T47D (cell line): ENCODE data around the gene ANKRD33B.
A peak's percentile ranks its signal among the peaks of the same experiment; 100 is the strongest.

Experiments used
- DNase-seq, 2 experiments: peaks; one replicate each; pipeline versions ENCODE4 v3.0.0 to v3.0.0-alpha.2; 2011 to 2012; ENCODE audit warnings: low read depth in 1 of 2, low spot score in 1 of 2
- JUND ChIP-seq: IDR thresholded peaks from 2 replicates; pipeline ENCODE4 v1.6.1; 2012; ENCODE audit warnings: low read depth
- in situ Hi-C: cut with HindIII; loops from 2 replicates; pipeline ENCODE4 v1.10.0; 2016; ENCODE audit warnings: low sequenced_read_pairs, low pct_unique_long_range_greater_than_20kb

Gene ANKRD33B

DNA sequence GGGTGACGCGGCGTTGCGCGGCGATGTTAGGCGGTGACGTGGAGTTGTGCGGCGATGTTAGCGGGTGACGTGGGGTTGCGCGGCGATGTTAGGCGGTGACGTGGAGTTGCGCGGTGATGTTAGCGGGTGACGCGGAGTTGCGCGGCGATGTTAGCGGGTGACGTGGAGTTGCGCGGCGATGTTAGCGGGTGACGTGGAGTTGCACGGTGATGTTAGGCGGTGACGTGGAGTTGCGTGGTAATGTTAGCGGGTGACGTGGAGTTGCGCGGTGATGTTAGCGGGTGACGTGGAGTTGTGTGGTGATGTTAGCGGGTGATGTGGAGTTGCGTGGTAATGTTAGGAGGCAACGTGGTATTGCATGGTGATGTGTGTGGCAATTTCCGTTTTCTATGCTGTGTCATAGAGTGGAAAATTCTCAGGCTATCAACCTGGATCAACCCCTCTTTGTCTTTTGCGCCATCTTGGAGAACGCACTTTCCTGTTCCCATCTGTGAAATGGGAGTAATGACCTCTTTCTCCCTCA is 76.0 kb downstream of the ANKRD33B start:
- DNase-seq, result no peak
- no peak for TF ChIP-seq JUND

DNA sequence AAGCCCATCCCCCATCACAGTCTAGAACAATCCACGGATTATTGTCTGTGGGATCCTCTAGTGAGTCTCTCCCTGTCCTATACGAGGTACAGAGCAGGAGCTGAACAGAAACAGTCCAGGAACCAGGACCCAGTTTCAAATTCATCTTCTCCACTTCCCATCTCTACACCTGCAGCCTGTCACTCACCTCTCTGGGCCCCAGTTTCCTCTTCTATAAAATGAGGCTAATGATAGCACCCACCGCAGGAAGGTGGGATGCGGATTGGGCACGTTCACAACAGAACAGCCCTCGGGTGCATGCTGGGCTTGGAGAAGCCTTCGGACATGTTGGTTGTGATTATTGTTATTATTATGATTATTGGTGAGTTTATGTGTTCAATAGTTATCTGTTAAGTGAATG is 78.5 kb downstream of the ANKRD33B start:
- in situ Hi-C loops, result no loop called here
- DNase-seq, result no peak
- TF ChIP-seq JUND, result no peak

More for the DNA sequence above, 76.0 kb downstream of the ANKRD33B start:
- in situ Hi-C loops, result no loop called here

DNA sequence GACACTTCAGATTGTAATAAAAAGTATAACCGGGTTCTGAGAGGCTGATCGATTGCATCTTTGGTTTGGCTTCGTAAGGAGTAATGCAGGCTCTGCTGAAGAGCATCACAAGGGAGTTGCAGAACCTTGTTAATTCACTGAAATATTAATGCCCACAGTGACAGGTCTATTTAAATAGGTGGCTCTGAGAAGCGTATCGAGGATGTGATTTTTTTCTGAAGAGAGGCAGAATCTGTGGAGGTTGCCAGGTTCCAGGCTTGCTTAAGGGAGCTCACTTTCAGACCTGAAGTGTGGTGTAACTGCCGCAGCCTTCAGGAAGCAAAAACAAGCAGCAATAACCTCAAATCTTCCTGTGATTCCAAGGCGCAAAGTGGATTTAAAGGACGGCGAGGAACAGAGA is 80.3 kb downstream of the ANKRD33B start:
- in situ Hi-C loops, result no loop called here
- DNase-seq, result no peak
- TF ChIP-seq JUND, result no peak

DNA sequence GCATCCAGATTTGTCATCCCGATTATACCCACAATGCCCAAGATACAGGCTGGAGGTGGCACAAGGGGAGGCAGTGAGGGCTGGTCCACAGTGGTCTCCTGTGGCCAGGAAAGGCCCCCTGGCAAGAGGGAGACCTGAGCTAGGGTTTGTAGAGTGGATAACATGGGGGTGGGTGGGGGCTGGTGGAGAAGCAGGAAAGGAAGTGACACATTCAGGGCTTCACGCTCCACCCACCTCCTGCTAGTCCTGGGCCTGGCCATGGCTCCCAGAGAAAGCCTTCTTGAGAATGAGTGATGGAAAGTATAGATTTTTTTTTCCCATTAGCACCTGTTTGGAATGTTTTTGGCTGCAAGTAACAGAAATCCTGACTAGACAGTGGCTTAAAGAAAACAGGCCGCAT is 81.3 kb downstream of the ANKRD33B start:
- DNase-seq, result no peak
- no peak for TF ChIP-seq JUND
- in situ Hi-C loops, result no loop called here

DNA sequence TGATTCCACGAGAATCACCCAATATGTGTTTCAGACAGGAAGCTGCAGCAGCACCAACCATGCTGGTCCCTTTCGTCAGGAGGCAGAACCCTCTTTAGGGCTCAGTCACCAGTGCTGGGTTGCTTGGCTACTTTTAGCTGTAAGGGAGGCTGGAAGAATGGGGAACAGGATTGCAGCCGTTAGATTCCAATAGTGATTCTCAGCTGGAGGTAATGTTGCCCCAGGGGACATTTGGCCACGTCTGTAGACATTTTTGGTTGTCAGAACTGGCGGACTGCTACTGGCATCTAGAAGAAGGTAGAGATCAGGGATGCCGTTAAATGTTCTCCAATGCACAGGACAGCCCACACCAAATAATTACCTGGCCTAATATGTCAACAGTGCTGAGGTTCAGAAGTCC is 81.8 kb downstream of the ANKRD33B start:
- TF ChIP-seq JUND, result no peak
- DNase-seq, result no peak
- in situ Hi-C loops, result no loop called here

DNA sequence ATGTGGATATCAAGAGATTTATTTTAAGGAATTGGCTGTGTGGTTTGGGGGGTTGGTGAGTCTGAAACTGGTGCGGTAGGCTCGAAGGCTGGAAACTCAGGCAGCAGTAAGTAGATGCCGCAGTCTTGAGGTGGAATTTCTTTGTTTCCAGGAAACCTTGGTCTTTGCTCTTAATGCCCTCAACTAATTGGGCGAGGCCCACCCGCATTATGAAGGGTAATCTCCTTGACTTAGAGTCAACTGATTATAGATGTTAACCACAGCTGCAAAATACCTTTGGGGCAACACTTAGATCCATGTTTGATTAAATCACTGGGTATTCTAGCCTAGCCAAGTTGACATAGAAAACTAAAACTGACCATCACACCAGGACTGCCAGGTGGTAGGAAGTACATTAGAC is 83.8 kb downstream of the ANKRD33B start:
- no peak for DNase-seq
- TF ChIP-seq JUND, result no peak
- in situ Hi-C loops, result no loop called here

DNA sequence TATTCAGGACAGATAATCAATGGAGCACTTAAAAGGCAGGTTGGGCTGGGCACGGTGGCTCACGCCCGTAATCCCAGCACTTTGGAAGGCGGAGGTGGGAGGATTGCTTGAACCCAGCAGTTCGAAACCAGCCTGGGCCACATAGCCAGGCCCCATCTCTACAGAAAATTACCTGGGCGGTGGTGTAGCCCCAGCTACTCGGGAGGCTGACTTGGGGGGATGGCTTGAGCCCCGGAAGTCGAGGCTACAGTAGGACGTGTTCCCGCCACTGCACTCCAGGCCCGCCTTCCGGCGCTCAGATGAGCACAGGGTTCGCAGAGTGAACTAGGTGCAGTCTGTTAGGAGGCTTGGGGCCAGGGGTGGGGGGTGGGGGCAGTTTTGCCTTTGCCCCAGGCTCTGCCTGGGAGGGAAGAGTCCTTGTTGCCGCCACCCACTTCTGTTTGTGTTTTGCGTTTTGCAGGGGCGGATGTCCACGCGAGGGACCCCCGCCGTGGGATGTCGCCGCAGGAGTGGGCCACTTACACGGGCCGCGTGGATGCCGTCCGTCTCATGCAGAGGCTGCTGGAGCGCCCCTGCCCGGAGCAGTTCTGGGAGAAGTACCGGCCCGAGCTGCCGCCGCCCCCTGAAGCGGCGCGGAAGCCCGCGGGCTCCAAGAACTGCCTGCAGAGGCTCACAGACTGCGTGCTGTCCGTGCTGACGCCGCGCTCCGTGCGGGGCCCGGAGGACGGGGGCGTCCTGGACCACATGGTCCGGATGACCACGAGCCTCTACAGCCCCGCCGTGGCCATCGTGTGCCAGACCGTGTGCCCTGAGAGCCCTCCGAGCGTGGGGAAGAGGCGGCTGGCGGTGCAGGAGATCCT is 85.2 kb downstream of the ANKRD33B start:
- in situ Hi-C loops, result no loop called here
- no peak for DNase-seq
- no peak for TF ChIP-seq JUND

DNA sequence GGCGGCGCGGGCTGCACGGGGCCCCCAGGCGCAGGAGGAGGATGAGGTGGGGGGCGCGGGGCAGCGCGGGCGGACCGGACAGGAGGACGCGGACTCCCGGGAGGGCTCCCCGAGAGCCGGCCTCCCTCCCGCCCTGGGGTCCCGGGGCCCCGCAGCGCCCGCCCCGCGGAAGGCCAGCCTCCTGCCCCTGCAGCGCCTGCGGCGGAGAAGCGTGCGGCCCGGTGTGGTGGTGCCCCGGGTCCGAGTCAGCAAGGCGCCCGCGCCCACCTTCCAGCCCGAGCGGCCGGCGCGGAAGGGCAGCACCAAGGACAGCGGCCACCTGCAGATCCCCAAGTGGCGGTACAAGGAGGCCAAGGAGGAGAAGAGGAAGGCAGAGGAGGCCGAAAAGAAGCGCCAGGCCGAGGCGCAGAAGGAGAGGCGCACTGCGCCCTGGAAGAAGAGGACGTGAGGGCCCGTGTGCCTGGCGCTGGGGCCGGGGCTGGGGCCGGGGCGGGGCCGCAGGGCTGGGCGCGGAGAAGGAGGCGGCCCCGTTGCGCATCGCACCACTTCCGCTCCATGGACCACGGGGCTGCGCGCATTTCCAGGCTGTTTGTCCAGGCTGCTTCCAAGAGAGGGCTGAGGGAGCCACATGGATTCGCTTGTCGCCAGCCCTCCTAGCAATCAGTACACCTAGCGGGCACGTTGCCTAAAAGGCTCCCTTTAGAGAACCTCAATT is 86.0 kb downstream of the ANKRD33B start:
- no peak for TF ChIP-seq JUND
- in situ Hi-C loops, result no loop called here
- peak in 1 of 2 experiments; percentile 9 for DNase-seq

DNA sequence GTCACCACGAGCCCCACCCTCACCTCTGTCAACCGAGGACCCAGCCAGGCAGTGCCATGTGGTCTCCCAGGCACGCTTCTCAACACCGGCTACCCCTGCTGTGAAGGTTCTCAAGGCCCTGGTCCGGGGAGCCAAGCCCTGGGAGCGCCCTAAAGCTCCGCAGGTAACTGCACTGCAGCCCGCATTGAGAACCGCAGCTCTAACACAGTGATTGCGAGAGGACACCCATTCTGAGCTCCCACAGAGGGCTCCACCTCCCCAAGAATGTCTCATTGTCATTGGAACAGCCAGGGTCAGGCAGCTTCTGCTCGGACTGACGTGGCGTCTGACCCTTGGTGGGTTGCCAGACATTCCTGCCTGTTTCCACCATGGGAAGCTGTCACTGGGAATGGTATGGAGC is 88.3 kb downstream of the ANKRD33B start:
- no peak for DNase-seq
- in situ Hi-C loops, result no loop called here
- no peak for TF ChIP-seq JUND

DNA sequence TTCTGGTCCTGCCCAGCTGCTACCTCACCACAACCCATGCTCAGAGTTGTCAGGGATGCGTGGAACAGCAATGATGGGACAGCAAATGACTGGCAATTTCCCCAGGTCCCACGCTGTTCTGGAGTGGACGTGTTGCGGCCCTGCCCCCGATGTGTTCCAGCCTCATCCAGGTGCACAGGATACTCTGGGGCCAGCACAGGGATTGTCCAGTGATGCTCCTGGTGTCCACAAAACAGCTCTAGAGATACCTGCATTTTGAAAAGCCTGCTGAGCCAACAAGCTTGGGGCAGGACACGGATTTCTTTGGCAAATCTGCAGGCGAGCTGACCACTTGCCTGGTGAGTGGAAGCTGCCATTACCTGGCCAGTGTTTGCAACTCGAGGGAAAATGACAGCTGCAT is 88.7 kb downstream of the ANKRD33B start:
- in situ Hi-C loops, result no loop called here
- TF ChIP-seq JUND, result no peak
- no peak for DNase-seq

DNA sequence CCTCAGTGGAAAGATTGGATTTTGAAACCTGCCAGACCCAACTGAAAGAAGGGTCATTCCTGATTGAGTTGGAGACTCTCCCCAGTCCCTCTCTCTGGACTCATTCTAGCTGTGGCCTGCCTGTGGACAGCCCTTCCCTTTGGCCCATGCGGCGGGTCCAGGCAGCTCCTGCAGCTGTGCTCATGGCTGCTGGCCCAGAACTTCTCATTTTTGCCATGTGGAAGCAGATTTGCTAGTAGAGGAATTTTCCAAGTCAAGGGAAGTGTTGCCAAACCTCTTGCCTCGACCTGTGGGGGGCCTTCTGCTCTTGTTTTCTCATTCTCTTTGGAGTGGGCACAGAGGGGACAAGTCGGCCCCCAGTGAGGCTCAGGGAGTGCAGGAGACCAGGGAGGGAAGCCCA is 89.2 kb downstream of the ANKRD33B start:
- in situ Hi-C loops, result no loop called here
- TF ChIP-seq JUND, result no peak
- no peak for DNase-seq

DNA sequence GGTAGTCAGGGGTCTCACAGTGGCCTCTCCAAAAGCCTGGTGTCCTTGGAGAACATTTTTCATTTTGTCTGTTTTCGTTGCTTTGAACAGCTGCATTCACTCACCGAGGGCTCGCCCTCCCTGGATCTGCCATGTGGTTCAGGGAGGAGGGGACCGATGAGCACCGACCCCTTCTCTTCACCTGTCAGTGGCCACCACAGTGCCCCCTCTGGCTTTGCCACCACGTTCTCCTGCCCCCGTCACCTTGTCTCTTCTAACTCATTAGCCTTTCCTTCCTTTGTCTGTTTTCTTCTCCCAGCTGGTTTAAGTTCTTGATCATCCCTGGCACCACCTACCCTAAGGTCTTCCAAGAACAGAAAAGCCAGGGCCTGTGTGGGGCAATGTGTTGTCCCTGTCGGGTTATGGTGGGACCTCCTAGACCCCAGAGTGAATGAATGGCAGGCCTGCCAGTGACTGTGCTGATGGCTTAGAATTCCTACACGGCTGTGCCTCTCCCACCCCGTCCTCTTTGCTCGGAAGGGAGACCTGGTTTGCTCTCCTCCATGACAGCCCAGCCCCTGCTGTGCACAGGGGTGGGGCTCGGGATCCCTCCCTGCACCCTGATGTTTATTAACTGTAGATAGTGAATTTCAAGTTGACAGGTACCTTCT is 90.0 kb downstream of the ANKRD33B start:
- in situ Hi-C loops, result no loop called here

DNA sequence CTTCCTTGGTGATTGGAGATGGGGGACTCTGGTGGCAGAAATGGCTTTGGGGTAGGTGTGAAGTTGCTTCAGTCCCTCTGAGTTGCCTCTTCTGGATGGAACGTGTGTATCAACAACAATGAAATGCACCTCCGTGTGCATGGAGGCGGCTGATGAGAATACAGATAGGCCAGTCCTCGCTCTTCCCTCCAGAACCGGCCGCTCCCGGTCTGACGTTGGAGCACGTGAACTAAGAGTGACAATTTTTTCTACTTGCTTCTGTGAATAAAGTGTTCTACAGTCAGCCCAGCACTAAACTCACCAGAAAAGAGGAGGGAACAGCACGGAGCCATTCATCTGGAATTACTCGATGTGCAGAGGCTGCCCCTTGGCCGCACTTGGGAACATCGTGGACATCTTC is 90.7 kb downstream of the ANKRD33B start:
- TF ChIP-seq JUND, result no peak
- in situ Hi-C loops, result no loop called here
- DNase-seq, result no peak

More for the DNA sequence above, 90.0 kb downstream of the ANKRD33B start:
- no peak for DNase-seq
- no peak for TF ChIP-seq JUND
